NCI-H128 (cell line): ENCODE measurements around the gene ZFHX3.

Source experiments
- DNase-seq: peaks from one replicate; lab custom pipeline; 2025; ENCODE audit not compliant: unreplicated experiment; lab: John Stamatoyannopoulos, UW

The ZFHX3 gene

DNA sequence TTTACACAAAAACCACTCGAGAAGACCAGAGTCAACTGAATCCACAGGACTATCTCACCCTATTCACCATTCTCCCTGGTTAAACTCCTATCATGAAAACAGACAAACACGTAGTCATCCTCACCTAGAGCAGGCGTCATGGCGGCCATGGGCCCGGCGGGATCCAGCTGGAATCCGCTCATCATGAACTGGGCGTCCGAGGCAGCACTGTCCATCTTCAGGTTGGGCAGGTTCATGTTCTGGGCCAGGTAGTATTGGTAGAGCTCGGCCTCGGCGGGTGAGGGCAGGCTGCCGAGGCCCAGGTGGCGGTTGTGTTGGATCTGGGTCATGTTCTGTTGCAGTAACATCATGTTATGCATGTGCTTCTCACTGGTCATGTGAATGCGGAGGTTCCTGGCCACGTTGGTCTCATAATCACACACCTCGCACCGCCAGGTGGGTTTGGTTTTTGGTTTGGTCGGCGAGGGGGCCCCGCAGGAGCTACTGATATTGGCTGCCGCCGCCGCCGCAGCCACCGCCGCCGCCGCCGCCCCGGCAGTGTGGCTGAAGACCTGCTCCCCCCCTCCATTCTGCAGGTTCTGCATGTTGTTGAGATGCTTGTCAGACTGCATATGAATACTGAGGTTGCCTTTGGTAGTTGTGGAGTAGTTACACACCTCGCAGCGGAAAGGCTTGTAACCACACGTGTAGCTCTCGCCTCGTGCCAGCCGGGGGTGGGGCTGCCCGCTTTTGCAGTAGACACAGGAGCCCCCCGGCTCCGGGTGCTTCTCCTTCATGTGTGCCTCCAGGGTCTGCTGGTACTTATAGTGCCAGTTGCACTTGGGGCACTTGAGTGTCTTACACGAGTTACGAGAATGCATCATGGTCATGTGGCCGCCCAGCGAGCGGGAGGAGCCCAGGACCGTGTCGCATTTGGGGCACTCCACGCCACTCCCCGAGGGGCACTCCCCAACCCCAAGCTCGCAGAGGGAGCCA is 90.3 kb downstream of the ZFHX3 start:
- DNase-seq: no peak

DNA sequence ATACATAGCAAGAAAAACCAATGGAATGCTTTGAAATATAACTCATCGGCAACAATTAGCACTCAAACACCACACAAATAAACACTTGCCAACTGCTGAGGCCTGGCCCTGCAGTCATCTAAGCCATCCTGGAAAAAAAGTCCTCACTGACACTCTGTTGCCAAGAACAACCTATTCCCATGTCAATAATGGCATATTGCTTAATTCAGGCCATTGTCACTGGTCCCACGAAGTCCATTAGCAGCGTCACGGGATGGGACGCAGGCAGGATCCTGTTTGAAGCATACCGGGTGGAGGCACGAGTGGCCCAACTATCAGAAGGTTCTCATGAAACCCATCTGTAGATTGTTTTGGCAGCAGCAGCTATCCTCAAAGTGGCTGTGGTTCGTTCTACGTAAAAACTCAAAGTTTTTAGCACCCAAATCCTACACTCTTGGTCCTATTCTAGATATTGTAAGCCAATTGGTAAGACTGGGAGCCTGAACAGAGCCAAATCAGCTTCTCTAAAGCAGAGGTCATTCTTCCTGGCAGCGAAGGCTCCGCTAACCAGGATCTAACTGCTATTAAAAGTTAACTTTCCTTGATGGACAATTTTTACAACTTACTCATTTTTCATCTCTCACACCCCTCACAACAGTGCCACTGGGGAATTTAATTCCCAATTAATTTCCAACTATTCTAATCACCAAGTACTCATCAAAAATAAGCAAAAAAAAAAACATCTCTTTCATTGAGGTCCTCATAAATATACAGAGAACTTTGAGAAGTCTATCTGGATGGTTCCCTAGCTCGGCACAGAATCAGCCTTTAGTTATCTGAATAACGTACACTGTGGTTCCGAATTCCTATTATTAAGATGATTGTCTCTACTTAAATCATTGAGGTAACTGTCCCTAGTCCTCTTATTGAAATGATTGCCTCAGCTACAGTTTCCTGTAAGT is 91.5 kb downstream of the ZFHX3 start:
- DNase-seq: no peak

DNA sequence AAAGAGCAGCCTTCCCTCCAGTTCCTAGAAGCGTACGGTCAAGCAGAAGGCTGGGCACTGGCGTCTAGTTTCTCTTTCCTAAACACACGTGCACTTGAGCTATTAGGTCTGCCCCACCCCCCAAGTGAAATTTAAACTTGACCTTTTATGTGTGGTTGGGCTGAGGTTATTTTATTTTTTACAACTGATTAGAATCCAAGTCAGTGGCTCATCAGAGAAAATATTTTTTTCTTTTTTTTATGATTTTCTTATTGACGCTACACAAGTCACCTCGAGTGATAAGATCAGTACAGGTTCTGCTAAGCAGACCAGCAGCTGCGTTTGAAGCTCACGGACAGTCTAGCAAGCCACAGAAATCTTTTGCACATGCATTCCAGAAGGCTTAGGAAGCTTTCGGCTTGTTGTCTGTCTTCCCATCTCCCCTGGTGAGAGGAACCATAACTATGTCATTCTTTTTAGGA is 95.1 kb downstream of the ZFHX3 start:
- DNase-seq: no peak

DNA sequence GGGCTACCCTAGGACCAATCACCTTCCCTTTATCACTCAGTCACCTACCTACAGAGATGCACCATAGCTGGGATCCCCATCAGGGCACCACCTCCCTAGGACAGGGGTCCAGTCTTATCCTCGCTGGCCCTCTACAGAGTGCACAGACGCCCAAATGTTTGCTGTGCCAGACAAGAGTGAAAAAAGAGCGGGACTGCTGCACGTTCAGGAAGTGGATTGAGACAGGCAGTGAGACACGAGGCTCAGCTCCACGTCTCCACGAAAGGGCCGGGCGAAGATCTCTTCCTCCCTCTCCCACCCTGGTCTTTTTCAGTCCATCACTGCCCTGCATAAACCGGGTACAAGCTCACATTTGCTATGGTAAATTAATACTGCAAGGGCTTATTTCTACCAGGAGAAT is 95.5 kb downstream of the ZFHX3 start:
- DNase-seq: no peak

DNA sequence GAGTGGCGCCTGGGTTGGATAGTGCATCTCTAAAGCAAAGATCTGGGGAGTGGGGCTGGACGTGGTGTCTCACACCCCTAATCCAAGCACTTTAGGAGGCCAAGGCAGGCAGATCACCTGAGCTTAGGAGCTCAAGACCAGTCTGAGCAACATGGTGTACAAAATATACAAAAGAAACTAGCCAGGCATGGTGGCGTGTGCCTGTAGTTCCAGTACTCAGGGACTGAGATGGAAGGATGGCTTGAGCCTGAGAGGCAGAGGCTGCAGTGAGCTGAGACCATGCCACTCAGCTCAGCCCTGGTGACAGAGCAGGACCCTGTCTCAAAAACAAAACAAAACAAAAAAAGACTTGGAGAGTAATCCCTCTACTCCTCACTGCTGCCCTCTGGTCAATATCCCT is 96.0 kb downstream of the ZFHX3 start:
- no peak for DNase-seq

DNA sequence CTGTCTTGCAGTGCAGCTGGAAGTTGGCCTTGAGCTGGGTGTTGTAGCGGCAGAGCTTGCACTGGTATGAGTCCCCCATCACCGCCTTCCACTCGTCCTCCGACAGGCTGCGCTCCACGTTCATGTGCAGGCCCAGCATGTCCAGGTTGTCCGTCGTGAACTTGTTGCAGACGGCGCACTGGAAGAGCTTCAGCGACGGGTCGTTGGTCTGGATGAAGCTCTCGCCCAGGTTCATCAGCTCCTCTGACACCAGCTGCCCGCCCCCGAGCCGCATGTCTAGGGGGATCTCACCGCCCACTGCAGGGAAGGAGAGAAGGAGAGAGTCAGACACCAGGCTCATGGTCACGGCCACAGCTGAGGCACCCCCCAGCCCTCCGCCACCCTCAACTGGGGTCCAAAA is 97.3 kb downstream of the ZFHX3 start:
- DNase-seq: no peak

DNA sequence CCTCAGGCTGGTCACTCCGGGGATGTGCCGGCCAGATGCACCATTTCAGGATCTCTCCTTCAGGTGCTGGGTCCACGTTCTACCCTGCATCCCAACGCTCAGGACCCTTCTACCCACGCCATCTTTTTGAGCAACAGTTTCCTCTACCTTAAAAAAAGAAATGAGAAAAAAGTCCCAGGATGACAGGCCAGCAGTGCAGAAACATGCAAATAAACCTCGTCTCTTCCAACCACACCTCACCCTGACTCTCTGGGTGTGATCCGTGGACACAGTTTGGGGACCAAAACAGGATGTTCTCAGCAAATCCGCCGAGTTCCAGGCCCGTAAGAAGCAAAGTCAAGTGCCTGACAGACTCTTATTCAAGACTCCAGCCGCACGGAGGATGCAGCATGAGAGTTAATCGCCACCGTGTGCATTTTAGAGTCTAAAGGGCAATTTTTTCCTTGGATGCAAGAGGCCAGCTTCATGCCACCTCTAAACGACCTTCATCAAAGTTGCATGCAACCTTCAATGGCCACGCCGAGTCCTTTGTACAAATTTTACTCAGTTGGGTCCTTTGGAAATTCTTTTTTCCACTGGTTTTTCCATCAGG is 99.6 kb downstream of the ZFHX3 start:
- DNase-seq: no peak

DNA sequence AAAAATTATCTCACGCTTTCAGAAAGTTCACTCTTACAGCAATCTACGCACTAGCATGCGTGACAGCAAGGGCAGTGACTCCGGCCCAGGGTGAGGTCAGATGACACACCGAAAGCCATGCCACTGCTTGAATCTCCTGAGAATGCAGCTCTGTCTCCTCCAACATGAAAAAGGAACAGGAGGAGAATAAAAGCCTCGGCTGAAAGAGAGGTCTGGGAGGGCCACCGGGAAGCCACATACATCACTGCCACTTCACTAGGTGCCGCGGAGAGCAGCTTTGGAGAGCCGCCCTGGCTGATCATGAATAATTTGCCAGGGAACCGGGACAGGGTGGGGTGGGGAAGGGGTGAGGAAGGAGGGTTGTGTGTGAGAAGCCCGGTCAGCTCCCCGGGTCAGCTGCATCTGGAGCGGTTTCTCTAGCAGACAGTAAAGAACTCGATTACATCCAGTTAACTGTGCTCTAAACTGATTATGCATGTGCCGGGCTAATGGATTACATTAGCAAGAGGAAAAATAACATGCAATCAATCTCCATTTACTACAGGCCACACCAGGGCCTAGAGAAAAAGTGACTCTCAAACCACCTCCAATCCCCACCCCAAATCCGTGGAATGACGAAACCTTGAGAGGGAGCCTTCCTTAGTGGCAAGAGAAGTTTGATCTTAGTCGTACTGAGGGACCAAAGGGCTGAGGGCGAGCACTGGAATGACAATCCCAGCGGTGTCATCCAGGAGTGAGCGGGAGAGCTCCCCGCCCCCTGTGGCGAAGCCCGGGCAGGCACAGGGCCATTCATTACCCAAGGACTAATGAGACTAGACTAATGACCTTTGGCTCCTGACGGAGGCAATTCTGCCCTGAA is 100.3 kb downstream of the ZFHX3 start:
- no peak for DNase-seq

DNA sequence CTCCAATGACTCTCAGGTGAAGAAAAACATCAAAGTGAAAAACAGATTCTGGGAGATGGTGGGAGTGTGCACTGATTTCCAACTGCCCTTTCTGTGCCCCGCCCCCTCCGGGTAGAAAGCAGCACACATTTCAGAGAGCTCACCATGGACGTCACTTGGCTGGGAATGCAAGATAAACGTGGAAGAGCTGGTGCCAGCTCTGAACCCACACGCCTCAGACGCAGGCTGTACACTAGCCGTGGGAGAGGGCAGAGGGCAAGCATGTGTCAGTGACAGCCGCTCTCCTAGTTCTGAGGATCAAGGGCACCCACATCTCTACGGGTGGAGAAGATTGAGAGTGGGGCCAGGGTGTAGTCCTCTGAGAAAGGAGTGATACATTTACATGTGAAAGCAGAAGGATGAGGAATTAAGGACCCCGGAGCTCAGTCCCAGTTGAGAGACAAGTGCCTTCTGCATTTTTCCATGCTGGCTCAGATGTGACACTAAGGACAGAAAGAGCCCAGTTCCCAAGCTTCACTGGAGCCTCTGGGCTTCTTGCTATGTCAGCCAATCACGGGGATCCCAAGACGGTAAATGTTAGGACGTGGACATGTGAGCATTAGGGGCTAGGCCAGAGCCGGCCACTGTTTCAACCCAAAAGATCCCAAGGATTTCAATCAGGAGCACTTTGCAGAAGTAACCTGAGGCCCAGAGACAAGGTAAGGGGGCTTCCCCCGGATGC is 101.3 kb downstream of the ZFHX3 start:
- DNase-seq: no peak

DNA sequence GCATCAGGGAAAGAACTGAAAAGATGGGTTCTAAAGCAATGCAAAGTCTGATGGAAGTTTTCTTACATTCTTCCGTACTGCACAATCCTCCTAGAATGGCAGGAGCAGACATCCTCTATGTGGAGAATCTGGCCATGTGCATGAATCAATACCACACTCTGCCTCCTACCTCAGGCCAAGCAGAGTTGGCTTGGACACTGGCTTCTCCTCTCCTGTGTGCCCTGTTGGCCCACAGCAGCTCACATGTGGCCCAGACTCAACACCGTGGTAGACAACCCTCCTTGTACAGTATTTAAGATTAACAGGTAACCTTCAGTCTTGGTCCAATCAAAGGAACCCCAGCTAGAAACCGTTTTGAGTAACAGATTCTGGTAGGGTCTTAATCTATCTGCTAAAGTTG is 101.9 kb downstream of the ZFHX3 start:
- no peak for DNase-seq

DNA sequence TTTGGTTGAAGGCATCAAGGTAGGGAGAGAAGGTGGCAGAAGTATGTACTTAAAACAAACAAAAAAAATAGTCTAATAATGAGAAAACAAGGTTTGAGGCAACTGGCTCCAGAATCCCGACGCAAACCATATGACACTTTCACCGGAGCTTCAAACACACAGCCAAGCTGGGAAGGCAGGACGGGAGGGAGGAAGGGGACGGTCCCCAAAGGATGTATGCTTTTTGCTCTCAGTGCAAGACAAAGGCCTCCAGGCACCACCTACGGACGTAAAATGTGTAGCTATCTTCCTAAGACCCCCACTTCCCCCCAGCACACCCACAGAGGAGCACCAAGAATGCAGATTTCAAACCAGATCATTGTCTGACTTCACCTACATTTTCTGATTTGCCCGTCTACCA is 102.3 kb downstream of the ZFHX3 start:
- no peak for DNase-seq

DNA sequence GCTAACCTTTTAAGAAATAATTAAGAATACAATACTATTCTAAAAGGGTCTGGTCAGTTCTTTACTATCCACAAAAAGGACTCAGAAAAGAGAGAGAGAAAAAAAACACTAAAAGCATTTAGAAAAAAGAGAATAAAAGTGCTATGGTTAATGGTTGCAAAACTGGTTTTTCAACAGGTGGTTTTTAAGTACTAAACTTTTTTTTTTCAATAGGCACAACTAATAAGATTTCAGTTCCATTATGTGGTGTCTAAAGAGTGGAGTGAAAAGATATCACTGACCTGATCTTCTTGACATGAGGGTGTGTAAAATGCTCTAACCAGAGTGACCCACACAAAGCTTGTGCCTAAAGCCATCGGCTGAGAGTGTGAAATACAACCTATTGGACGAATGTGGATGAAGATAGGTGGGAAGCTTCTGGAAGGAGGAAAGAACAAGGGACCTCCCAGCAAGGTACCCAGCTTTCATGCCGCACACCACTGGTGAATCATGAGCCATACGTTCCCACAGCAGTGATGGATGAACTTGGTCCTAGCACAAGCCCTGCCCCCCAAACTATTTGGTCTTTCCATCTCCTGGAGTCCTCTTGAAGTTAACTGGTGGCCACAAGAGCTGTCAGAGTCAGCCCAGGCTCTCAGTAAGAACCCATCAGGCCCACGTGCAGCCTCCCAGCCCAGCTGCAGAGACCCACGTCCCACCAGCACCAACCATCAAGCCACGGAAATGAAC is 103.0 kb downstream of the ZFHX3 start:
- no peak for DNase-seq

DNA sequence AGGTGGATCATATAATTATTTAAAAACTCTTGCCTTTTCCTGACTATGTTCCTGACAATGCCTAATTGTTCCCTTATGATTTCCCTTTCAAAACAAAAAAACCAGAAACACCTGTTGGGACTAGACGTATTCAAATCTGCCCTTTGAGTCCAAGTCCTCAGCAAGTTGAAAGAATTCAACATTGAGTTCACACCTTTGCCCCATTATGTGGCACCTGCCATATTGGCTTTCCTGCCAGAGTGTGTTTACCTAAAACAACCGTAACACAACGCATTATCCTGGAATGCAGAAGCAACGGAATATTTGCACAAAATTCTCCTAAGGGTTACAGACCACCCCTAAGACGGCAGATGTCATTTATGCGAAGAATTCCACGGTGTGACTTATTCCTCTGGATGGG is 105.9 kb downstream of the ZFHX3 start:
- no peak for DNase-seq

DNA sequence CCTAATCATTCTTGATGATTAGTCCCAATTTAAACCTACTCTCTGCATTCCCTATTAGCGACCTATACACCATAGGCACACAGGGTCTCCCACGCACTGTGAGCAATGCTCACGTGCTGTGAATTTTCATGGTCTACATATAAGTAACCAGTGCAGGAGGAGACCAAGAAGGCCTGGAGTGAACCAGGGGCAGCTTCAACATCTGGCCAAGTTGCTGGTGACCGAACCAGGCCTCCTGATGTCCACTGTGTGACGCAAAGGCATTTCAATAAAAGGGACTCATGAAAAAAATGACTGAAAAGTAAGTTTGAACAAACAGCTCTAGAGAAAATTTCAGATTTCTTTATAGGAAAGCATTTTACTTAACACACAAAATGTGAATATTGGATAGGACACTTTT is 107.0 kb downstream of the ZFHX3 start:
- DNase-seq: no peak

DNA sequence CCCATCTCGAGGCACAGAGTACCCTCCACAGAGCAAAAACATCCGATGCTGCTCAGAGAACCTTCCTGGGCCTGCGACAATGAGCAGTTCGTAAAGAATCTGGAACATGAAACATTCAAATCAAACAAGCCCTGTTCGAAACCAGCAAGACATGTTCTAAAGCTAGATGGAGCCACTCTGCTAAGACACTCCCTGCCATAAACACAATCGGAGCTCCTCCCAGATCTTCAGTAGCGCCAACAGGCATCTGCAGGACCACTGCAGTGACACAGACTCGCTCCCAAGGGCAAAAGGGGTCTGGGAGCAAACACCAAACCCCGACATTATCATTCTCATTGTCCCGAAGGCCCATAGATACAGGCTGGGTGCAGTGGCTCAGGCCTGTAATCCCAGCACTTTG is 108.7 kb downstream of the ZFHX3 start:
- no peak for DNase-seq

DNA sequence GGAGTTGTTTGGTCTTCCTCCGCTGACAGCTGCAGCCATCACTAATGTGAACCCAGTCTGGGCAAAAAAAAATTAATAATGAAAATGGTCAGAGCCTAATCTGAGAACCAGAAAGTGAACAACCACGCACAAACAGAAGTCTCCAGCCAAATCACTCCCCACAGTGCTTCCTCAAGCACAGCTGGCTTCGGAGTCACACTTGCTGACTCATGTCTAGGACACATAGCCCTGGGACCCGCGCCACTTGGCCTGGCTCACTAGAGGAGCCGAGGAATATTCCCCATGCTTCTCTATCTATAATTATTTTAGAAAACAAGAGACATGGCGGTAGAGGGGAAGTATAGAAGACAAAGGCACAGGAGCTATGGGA is 109.1 kb downstream of the ZFHX3 start:
- no peak for DNase-seq

DNA sequence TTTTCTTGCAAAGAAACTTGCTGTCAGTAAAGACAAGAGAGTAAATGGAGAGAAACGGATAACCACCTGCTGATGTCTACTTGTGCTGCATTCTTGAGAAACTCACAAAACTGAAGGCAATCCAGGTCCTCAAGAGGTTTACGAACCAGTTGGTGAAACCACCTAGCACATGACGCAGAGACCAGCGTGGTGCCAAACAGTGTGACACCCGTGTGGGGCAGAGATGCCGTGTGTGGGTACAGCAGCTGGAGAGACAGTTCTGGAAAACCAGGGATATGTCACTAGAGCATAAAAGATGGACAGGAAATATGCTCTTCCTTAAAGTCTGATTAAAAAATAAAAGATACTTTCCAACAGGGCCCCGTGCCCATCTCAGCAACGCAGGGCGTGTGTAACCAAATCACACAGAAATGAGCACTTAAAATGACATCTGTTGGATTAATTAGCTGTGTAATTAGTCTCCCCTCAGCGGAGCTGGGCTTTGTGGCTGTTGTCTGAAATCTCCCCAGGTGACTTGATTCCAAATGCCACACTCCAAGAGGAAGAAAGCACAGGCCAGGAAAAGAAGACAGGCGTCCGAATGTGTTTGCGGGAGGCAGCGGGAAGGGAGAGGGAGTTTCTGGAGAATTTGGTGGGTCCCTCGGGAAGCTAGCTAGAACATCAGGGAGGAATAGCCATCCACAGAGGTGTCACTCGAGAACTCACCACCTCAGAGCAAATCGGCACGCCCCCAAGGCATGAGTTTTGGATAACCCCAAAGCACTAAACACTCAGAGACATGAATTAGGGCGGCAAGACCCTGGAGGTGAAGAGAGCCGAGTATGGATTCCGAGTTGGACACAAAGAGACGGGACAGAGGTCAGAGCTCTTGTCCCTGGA is 109.8 kb downstream of the ZFHX3 start:
- DNase-seq: no peak

DNA sequence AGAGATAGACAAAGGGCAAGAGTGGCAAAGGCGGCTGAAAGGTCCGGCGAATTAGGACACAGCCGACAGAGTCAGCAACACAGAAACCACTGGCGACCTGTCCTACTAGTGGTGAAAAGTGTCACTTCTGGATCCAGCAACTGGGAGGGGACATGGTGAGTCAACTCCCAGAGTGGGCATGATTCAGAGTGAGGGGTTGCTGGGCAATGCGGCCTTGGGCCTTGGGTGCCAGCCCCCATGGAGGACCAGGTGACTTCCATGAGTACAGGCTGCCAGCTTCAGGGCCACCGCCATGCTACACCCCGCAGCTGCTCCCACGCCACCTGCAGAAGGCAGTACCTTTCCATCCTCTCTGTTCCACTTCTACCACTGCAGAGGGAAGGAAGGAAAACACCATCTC is 110.6 kb downstream of the ZFHX3 start:
- DNase-seq: no peak
